Stomach (tissue), 9 donors: ENCODE results near the gene KCNG4. TPM values are rescaled to one million over a fixed set of nuclear protein-coding genes. Genes with fewer than 3 reads are reported as not detected.
"Not testable (repeated sequence)": the region's sequence is repeated elsewhere in the genome, so short reads cannot be mapped to it uniquely, and the experiment has no call there.

Experiments used
- DNase-seq, 2 donors: peaks; one replicate each; pipeline versions ENCODE4 v3.0.0 to v3.0.0-alpha.2; 2013 to 2019
- H3K27ac ChIP-seq, 5 donors: fragments of 200-600 bp in 4 of 5; sonication (generic) in 4 of 5; one replicate each; pipeline ENCODE4 v1.5.1; 2013 to 2019; ENCODE audit warnings: mild to moderate bottlenecking in 1 of 5, moderate library complexity in 1 of 5
- H3K27me3 ChIP-seq, 3 donors: fragments of 200-600 bp; sonication (generic); one replicate each; pipeline ENCODE4 v1.5.1; 2017 to 2019; ENCODE audit warnings: mixed run types in 1 of 3
- H3K36me3 ChIP-seq, 4 donors: fragments of 200-600 bp; sonication (generic); 1 replicate in 3 of 4; 2 replicates in 1 of 4; pipeline ENCODE4 v1.5.1; 2016 to 2019
- H3K4me1 ChIP-seq, 4 donors: fragments of 200-600 bp; sonication (generic); one replicate each; pipeline ENCODE4 v1.5.1; 2016 to 2019
- H3K4me3 ChIP-seq, 4 donors: fragments of 200-600 bp; sonication (generic) in 3 of 4; one replicate each; pipeline ENCODE4 v1.5.1; 2016 to 2019; ENCODE audit warnings: mild to moderate bottlenecking in 1 of 4
- H3K9me3 ChIP-seq, 4 donors: fragments of 200-600 bp; sonication (generic); one replicate each; pipeline ENCODE4 v1.5.1; 2016 to 2019
- CTCF ChIP-seq, 7 experiments: fragments of 450-650 bp in 4 of 7; fragments of 200-600 bp in 3 of 7; sonication (generic) in 3 of 7; IDR thresholded peaks; one replicate each; pipeline ENCODE4 v1.5.1; 2016 to 2019; ENCODE audit warnings: antibody characterized with exemption in 7 of 7, control low read depth in 2 of 7, mild to moderate bottlenecking in 1 of 7
- EP300 ChIP-seq: sonication (generic); formaldehyde crosslinking; IDR thresholded peaks from one replicate; pipeline ENCODE4 v1.6.1; 2017; ENCODE audit warnings: antibody characterized with exemption
- POLR2A ChIP-seq, 4 donors: fragments of 450-650 bp; IDR thresholded peaks; one replicate each; pipeline ENCODE4 v1.6.1; 2016; ENCODE audit warnings: antibody characterized with exemption in 4 of 4, control low read depth in 2 of 4, mild to moderate bottlenecking in 1 of 4, moderate library complexity in 1 of 4
- POLR2AphosphoS5 ChIP-seq, 3 donors: sonication (generic); formaldehyde crosslinking; IDR thresholded peaks; one replicate each; pipeline ENCODE4 v1.6.1; 2016; ENCODE audit warnings: antibody characterized with exemption in 3 of 3
- WGBS, 5 donors: extraction: QIAGEN DNeasy Blood & Tissue Kit in 3 of 5; methylation state at CpG; one replicate each; pipeline versions ENCODE4 v1.1.5 to v1.1.7; 2013 to 2018; 5-methylcytosine and 5-hydroxymethylcytosine counted together
- intact Hi-C: fragments of 100-400 bp; cut with DNase I; formaldehyde crosslinking; loops from one replicate; pipeline ENCODE4 v1.15.1; 2023; ENCODE audit warnings: low total_unique reads
- polyA plus RNA-seq, 3 donors: library from polyadenylated mRNA; stranded (reverse); fragments of 200-250 nt; gene quantifications; one replicate each; pipeline ENCODE4 v1.2.3, GENCODE V29; 2013
- total RNA-seq, 5 donors: library from RNA; depleted of rRNA; stranded (reverse); fragments of >200 nt; gene quantifications; one replicate each; pipeline versions ENCODE4 v1.1.0 to v1.2.3, GENCODE V29; 2014 to 2016
- donor health status: healthy with polysubstance abuse.
- donor health status: Bipolar disorder and iron deficiency.
- donor health status: healthy.

The KCNG4 gene
- total and polyA plus RNA-seq, 8 donors, result not detected

- WGBS, 5 donors, result 56 to 73% (median 62%) methylated on average over 6 of the region's 6 CpGs
- DNase-seq, result no peak
- Histone ChIP-seq H3K27ac (no peak overlapping the region), H3K4me3 (no peak overlapping the region), H3K9me3 (no peaks in the 10 kb centered on the region), H3K36me3 (no peaks in the 10 kb centered on the region), H3K27me3 (peaks cover 0 to 6% (median 0%) of the 10 kb centered on the region in 3 donors), H3K4me1 (no peaks in the 10 kb centered on the region)
- intact Hi-C loops, result no loop called here
- no peak for TF ChIP-seq EP300
- no peak for TF ChIP-seq POLR2AphosphoS5 (IDR thresholded peaks at IDR 0.05)
These were observed 32.6 kb downstream of the KCNG4 start for GRCh38 chr16:84207251-84207650.

- Histone ChIP-seq H3K27ac (no peak overlapping the region), H3K27me3 (peaks cover 0 to 6% (median 0%) of the 10 kb centered on the region in 3 donors), H3K4me1 (no peaks in the 10 kb centered on the region), H3K36me3 (no peaks in the 10 kb centered on the region), H3K4me3 (no peak overlapping the region), H3K9me3 (no peaks in the 10 kb centered on the region)
- WGBS, 5 donors, result 82 to 90% (median 86%) methylated on average over 18 of the region's 18 CpGs
- no peak for DNase-seq
- TF ChIP-seq EP300 (no peak), CTCF (IDR thresholded peaks at IDR 0.05) (no peak)
- intact Hi-C loops, result no loop called here
These were observed 33.7 kb downstream of the KCNG4 start for GRCh38 chr16:84205976-84206691.

GRCh38 chr16:84205123-84205522, 34.7 kb downstream of the KCNG4 start:
- DNase-seq, H3K4me3 ChIP-seq, H3K27me3 ChIP-seq, H3K4me1 ChIP-seq, H3K27ac ChIP-seq, H3K36me3 ChIP-seq, H3K9me3 ChIP-seq, intact Hi-C loops: not testable (repeated sequence)
- 90 to 93% (median 92%) methylated on average over 5 to 6 of the region's 6 CpGs for WGBS, 5 donors

- H3K4me3 ChIP-seq, intact Hi-C loops, DNase-seq, H3K4me1 ChIP-seq, H3K27ac ChIP-seq, H3K36me3 ChIP-seq, H3K27me3 ChIP-seq, H3K9me3 ChIP-seq: not testable (repeated sequence)
- WGBS, 5 donors, result 73 to 97% (median 95%) methylated on average over 6 to 26 of the region's 26 CpGs
These were observed 35.3 kb downstream of the KCNG4 start for GRCh38 chr16:84204551-84204950.

- Histone ChIP-seq H3K27me3 (peaks cover 0 to 34% (median 10%) of the 10 kb centered on the region in 3 donors), H3K36me3 (no peaks in the 10 kb centered on the region), H3K9me3 (no peaks in the 10 kb centered on the region), H3K4me1 (no peaks in the 10 kb centered on the region), H3K27ac (no peak overlapping the region), H3K4me3 (no peak overlapping the region)
- no peak for DNase-seq
- intact Hi-C loops, result loop anchor here (10.0 kb wide), 1 partner anchor 225 kb away; no protein-coding TSS in a partner anchor
- TF ChIP-seq POLR2A (IDR thresholded peaks at IDR 0.05) (no peak), EP300 (no peak), CTCF (IDR thresholded peaks at IDR 0.05) (no peak), POLR2AphosphoS5 (IDR thresholded peaks at IDR 0.05) (no peak)
- WGBS, 5 donors, result 64 to 82% (median 79%) methylated on average over 7 to 10 of the region's 10 CpGs
These were observed 40.0 kb downstream of the KCNG4 start for GRCh38 chr16:84199861-84200260.

GRCh38 chr16:84199097-84199496, 40.7 kb downstream of the KCNG4 start:
- 57 to 61% (median 59%) methylated on average over 13 of the region's 13 CpGs for WGBS, 5 donors
- intact Hi-C loops, result loop anchor here (10.0 kb wide), 1 partner anchor 224 kb away; no protein-coding TSS in a partner anchor
- no peak overlapping the region for H3K4me3 ChIP-seq
- H3K9me3 ChIP-seq, result no peaks in the 10 kb centered on the region
- peaks cover 0 to 30% (median 10%) of the 10 kb centered on the region in 3 donors for H3K27me3 ChIP-seq
- no peaks in the 10 kb centered on the region for H3K4me1 ChIP-seq
- H3K36me3 ChIP-seq, result no peaks in the 10 kb centered on the region
- TF ChIP-seq POLR2A (IDR thresholded peaks at IDR 0.05) (no peak), CTCF (IDR thresholded peaks at IDR 0.05) (no peak), POLR2AphosphoS5 (IDR thresholded peaks at IDR 0.05) (no peak), EP300 (no peak)
- no peak overlapping the region for H3K27ac ChIP-seq
- DNase-seq, result no peak
